KOPT-K1 (cell line): ENCODE measurements around the gene IKZF1.

Source experiments
- H3K27ac ChIP-seq: fragments of 200-600 bp; sonication (generic); 2 replicates; pipeline ENCODE4 v1.5.1; 2016; ENCODE audit warnings: antibody characterized with exemption, mild to moderate bottlenecking, low read depth, low read length; ENCODE audit not compliant: poor library complexity, severe bottlenecking
- H3K36me3 ChIP-seq: fragments of 200-600 bp; sonication (generic); 2 replicates; pipeline ENCODE4 v1.5.1; 2017; ENCODE audit warnings: antibody characterized with exemption, mild to moderate bottlenecking, low read length, moderate library complexity; ENCODE audit not compliant: insufficient read depth
- H3K9me3 ChIP-seq: fragments of 200-600 bp; sonication (generic); 2 replicates; pipeline ENCODE4 v1.5.1; 2017; ENCODE audit warnings: antibody characterized with exemption, low read length, mild to moderate bottlenecking; ENCODE audit not compliant: insufficient read depth, poor library complexity, severe bottlenecking

The IKZF1 gene

DNA sequence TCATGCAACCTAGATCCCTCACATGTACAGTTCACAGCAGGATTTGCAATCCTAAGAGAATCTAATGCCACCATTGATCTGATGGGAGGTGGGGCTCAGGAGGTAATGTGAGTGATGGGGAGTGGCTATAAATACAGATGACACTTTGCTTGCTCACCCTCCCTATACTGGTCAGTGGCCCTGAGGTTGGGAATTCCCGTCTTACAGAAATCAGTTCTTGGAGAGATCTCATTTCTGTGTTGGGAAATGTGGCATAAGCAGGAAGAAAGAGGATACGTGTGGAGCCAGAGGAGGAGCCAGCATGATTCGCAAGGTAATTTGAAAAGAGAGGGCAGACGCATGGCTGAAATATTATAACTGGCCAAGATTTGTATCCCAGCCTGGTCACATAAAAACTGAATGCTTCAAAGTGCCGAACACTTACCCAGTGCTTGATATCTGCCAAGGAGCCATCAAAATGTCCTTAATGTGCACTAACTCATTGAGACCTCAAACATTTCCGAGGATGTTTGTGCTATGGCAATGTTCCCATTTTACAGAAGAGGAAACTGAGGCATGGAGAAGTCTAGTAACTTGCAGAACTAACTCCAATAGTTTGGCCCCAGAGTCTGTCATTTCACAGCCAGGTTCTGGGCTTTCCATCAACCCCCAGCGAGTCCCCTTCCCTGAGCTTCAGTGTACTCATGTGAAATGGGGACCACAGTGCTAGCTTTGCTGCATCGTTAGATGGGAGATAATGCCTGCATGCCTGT, 5.5 kb upstream of the IKZF1 start:
- Histone ChIP-seq H3K9me3 (no peaks in the 10 kb centered on the region), H3K36me3 (no peaks in the 10 kb centered on the region)

GRCh38 chr7:50300336-50300735, 4.2 kb upstream of the IKZF1 start:
- Histone ChIP-seq H3K9me3 (no peaks in the 10 kb centered on the region), H3K27ac (peak overlapping the region; percentile 33)

More for the DNA sequence above, 5.5 kb upstream of the IKZF1 start:
- no peak overlapping the region for H3K27ac ChIP-seq

GRCh38 chr7:50302486-50303334, 1.8 kb upstream of the IKZF1 start:
- no peaks in the 10 kb centered on the region for H3K9me3 ChIP-seq
- no peak overlapping the region for H3K27ac ChIP-seq
- H3K36me3 ChIP-seq: no peaks in the 10 kb centered on the region

More at GRCh38 chr7:50300336-50300735, 4.2 kb upstream of the IKZF1 start:
- no peaks in the 10 kb centered on the region for H3K36me3 ChIP-seq

GRCh38 chr7:50303335-50304128, 984 bp upstream of the IKZF1 start:
- H3K9me3 ChIP-seq: no peaks in the 10 kb centered on the region
- no peaks in the 10 kb centered on the region for H3K36me3 ChIP-seq
- H3K27ac ChIP-seq: peak overlapping the region; percentile 97

GRCh38 chr7:50304911-50305582, 531 bp downstream of the IKZF1 start:
- no peaks in the 10 kb centered on the region for H3K36me3 ChIP-seq
- H3K9me3 ChIP-seq: no peaks in the 10 kb centered on the region
- H3K27ac ChIP-seq: peak overlapping the region; percentile 97

- no peaks in the 10 kb centered on the region for H3K36me3 ChIP-seq
- H3K9me3 ChIP-seq: no peaks in the 10 kb centered on the region
- H3K27ac ChIP-seq: peak overlapping the region; percentile 97
These were observed 1.3 kb downstream of the IKZF1 start for GRCh38 chr7:50305583-50306493.

- no peaks in the 10 kb centered on the region for H3K9me3 ChIP-seq
- H3K27ac ChIP-seq: peak overlapping the region; percentile 97
- no peaks in the 10 kb centered on the region for H3K36me3 ChIP-seq
These were observed 2.2 kb downstream of the IKZF1 start for GRCh38 chr7:50306494-50307367.

- Histone ChIP-seq H3K36me3 (no peaks in the 10 kb centered on the region), H3K27ac (peak overlapping the region; percentile 97), H3K9me3 (no peaks in the 10 kb centered on the region)
These were observed 3.0 kb downstream of the IKZF1 start for GRCh38 chr7:50307368-50308032.

- Histone ChIP-seq H3K27ac (peak overlapping the region; percentile 97), H3K36me3 (no peaks in the 10 kb centered on the region), H3K9me3 (no peaks in the 10 kb centered on the region)
These were observed 3.7 kb downstream of the IKZF1 start for GRCh38 chr7:50308203-50308531.

GRCh38 chr7:50308532-50309385, 4.2 kb downstream of the IKZF1 start:
- peak overlapping the region; percentile 97 for H3K27ac ChIP-seq
- H3K36me3 ChIP-seq: peaks cover 4% of the 10 kb centered on the region; the same call in 1 of the 2 replicates
- no peaks in the 10 kb centered on the region for H3K9me3 ChIP-seq

DNA sequence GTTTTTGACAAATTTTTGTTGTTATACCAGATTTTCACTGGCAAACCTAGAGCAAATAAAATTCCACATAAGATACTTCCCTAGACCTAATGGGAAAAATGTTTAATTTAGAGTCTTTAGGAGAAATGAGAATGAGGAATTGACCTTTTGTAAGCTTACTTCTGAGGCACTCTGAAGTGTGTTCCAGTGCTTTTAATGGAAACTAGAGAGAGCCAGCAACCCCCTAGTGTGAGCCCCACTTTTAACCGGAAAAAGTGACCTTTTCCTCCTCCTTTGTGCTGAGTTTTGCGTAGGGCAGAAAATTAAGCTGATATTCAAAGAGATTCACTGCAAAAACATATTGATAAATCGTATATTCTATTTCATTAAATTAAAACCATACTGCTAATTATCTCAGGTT, 5.2 kb downstream of the IKZF1 start:
- Histone ChIP-seq H3K27ac (peak overlapping the region; percentile 97), H3K9me3 (no peaks in the 10 kb centered on the region), H3K36me3 (peaks cover 5% of the 10 kb centered on the region; the same call in 1 of the 2 replicates)

GRCh38 chr7:50310361-50310760, 5.8 kb downstream of the IKZF1 start:
- Histone ChIP-seq H3K36me3 (peaks cover 5% of the 10 kb centered on the region; the same call in 1 of the 2 replicates), H3K9me3 (no peaks in the 10 kb centered on the region), H3K27ac (peak overlapping the region; percentile 97)
